Stomach (tissue), 9 donors: Measurements from ENCODE around the gene CHCHD6. TPM values are rescaled to one million over a fixed set of nuclear protein-coding genes. Genes with fewer than 3 reads are reported as not detected.

Experiments
- DNase-seq, 2 donors: peaks; one replicate each; pipeline versions ENCODE4 v3.0.0 to v3.0.0-alpha.2; 2013 to 2019
- H3K27ac ChIP-seq, 5 donors: fragments of 200-600 bp in 4 of 5; sonication (generic) in 4 of 5; one replicate each; pipeline ENCODE4 v1.5.1; 2013 to 2019; ENCODE audit warnings: mild to moderate bottlenecking in 1 of 5, moderate library complexity in 1 of 5
- H3K27me3 ChIP-seq, 3 donors: fragments of 200-600 bp; sonication (generic); one replicate each; pipeline ENCODE4 v1.5.1; 2017 to 2019; ENCODE audit warnings: mixed run types in 1 of 3
- H3K36me3 ChIP-seq, 4 donors: fragments of 200-600 bp; sonication (generic); 1 replicate in 3 of 4; 2 replicates in 1 of 4; pipeline ENCODE4 v1.5.1; 2016 to 2019
- H3K4me1 ChIP-seq, 4 donors: fragments of 200-600 bp; sonication (generic); one replicate each; pipeline ENCODE4 v1.5.1; 2016 to 2019
- H3K4me3 ChIP-seq, 4 donors: fragments of 200-600 bp; sonication (generic) in 3 of 4; one replicate each; pipeline ENCODE4 v1.5.1; 2016 to 2019; ENCODE audit warnings: mild to moderate bottlenecking in 1 of 4
- H3K9me3 ChIP-seq, 4 donors: fragments of 200-600 bp; sonication (generic); one replicate each; pipeline ENCODE4 v1.5.1; 2016 to 2019
- CTCF ChIP-seq, 7 experiments: fragments of 450-650 bp in 4 of 7; fragments of 200-600 bp in 3 of 7; sonication (generic) in 3 of 7; IDR thresholded peaks; one replicate each; pipeline ENCODE4 v1.5.1; 2016 to 2019; ENCODE audit warnings: antibody characterized with exemption in 7 of 7, control low read depth in 2 of 7, mild to moderate bottlenecking in 1 of 7
- EP300 ChIP-seq: sonication (generic); formaldehyde crosslinking; IDR thresholded peaks from one replicate; pipeline ENCODE4 v1.6.1; 2017; ENCODE audit warnings: antibody characterized with exemption
- POLR2A ChIP-seq, 4 donors: fragments of 450-650 bp; IDR thresholded peaks; one replicate each; pipeline ENCODE4 v1.6.1; 2016; ENCODE audit warnings: antibody characterized with exemption in 4 of 4, control low read depth in 2 of 4, mild to moderate bottlenecking in 1 of 4, moderate library complexity in 1 of 4
- POLR2AphosphoS5 ChIP-seq, 3 donors: sonication (generic); formaldehyde crosslinking; IDR thresholded peaks; one replicate each; pipeline ENCODE4 v1.6.1; 2016; ENCODE audit warnings: antibody characterized with exemption in 3 of 3
- WGBS, 5 donors: extraction: QIAGEN DNeasy Blood & Tissue Kit in 3 of 5; methylation state at CpG; one replicate each; pipeline versions ENCODE4 v1.1.5 to v1.1.7; 2013 to 2018; 5-methylcytosine and 5-hydroxymethylcytosine counted together
- intact Hi-C: fragments of 100-400 bp; cut with DNase I; formaldehyde crosslinking; loops from one replicate; pipeline ENCODE4 v1.15.1; 2023; ENCODE audit warnings: low total_unique reads
- polyA plus RNA-seq, 3 donors: library from polyadenylated mRNA; stranded (reverse); fragments of 200-250 nt; gene quantifications; one replicate each; pipeline ENCODE4 v1.2.3, GENCODE V29; 2013
- total RNA-seq, 5 donors: library from RNA; depleted of rRNA; stranded (reverse); fragments of >200 nt; gene quantifications; one replicate each; pipeline versions ENCODE4 v1.1.0 to v1.2.3, GENCODE V29; 2014 to 2016
- donor health status: healthy with polysubstance abuse.
- donor health status: Bipolar disorder and iron deficiency.
- donor health status: healthy.

CHCHD6 gene
- total and polyA plus RNA-seq, 8 donors = 4.0 to 40.8 (median 11.9) TPM; not detected in 1

GRCh38 chr3:126997455-126998038 lies 293.5 kb downstream of the CHCHD6 start:
- peaks cover 0 to 12% (median 6%) of the 10 kb centered on the region in 4 donors for H3K36me3 ChIP-seq
- DNase-seq = no peak
- H3K27me3 ChIP-seq = no peaks in the 10 kb centered on the region
- TF ChIP-seq CTCF (IDR thresholded peaks at IDR 0.05) (no peak), POLR2A (IDR thresholded peaks at IDR 0.05) (no peak), POLR2AphosphoS5 (IDR thresholded peaks at IDR 0.05) (no peak), EP300 (no peak)
- 49 to 72% (median 53%) methylated on average over 12 to 19 of the region's 19 CpGs for WGBS, 5 donors
- intact Hi-C loops = no loop called here
- peaks cover 26 to 79% (median 59%) of the 10 kb centered on the region in 4 donors for H3K4me1 ChIP-seq
- no peaks in the 10 kb centered on the region for H3K9me3 ChIP-seq
- H3K4me3 ChIP-seq = no peak overlapping the region
- no peak overlapping the region for H3K27ac ChIP-seq

- H3K4me1 ChIP-seq = peaks cover 27 to 83% (median 67%) of the 10 kb centered on the region in 4 donors
- no peak overlapping the region for H3K4me3 ChIP-seq
- H3K27ac ChIP-seq = peak overlapping the region in 1 of 5 donors; percentile 58
- intact Hi-C loops = no loop called here
- no peak for TF ChIP-seq EP300
- no peak for TF ChIP-seq CTCF (IDR thresholded peaks at IDR 0.05)
- no peak for TF ChIP-seq POLR2AphosphoS5 (IDR thresholded peaks at IDR 0.05)
- TF ChIP-seq POLR2A (IDR thresholded peaks at IDR 0.05) = no peak
- H3K36me3 ChIP-seq = peaks cover 0 to 8% (median 6%) of the 10 kb centered on the region in 4 donors
- no peaks in the 10 kb centered on the region for H3K27me3 ChIP-seq
- DNase-seq = no peak
- no peaks in the 10 kb centered on the region for H3K9me3 ChIP-seq
- WGBS, 5 donors = 60 to 100% (median 71%) methylated on average over 1 to 4 of the region's 4 CpGs; no CpG with 5 or more reads in 1 of the 5 donors
Measured at GRCh38 chr3:126998320-126998719, 294.3 kb downstream of the CHCHD6 start.

GRCh38 chr3:126998728-126999127 lies 294.7 kb downstream of the CHCHD6 start:
- DNase-seq = no peak
- H3K27ac ChIP-seq = peak overlapping the region in 2 of 5 donors; percentile 32 to 58
- H3K4me1 ChIP-seq = peaks cover 27 to 81% (median 69%) of the 10 kb centered on the region in 4 donors
- TF ChIP-seq POLR2A (IDR thresholded peaks at IDR 0.05) = no peak
- no peaks in the 10 kb centered on the region for H3K9me3 ChIP-seq
- no peak overlapping the region for H3K4me3 ChIP-seq
- intact Hi-C loops = no loop called here
- WGBS, 5 donors = 34 to 52% (median 44%) methylated on average over 3 of the region's 3 CpGs
- H3K27me3 ChIP-seq = no peaks in the 10 kb centered on the region
- H3K36me3 ChIP-seq = peaks cover 0 to 10% (median 6%) of the 10 kb centered on the region in 4 donors

GRCh38 chr3:126999383-126999782 lies 295.3 kb downstream of the CHCHD6 start:
- Histone ChIP-seq H3K4me1 (peaks cover 27 to 74% (median 63%) of the 10 kb centered on the region in 4 donors), H3K9me3 (no peaks in the 10 kb centered on the region), H3K4me3 (no peak overlapping the region), H3K27ac (peak overlapping the region in 2 of 5 donors; percentile 32 to 58), H3K27me3 (no peaks in the 10 kb centered on the region), H3K36me3 (peaks cover 0 to 10% (median 6%) of the 10 kb centered on the region in 4 donors)
- intact Hi-C loops = no loop called here
- no peak for TF ChIP-seq EP300
- TF ChIP-seq POLR2AphosphoS5 (IDR thresholded peaks at IDR 0.05) = no peak
- no peak for TF ChIP-seq CTCF (IDR thresholded peaks at IDR 0.05)
- no peak for TF ChIP-seq POLR2A (IDR thresholded peaks at IDR 0.05)
- 40 to 60% (median 50%) methylated on average over 8 to 15 of the region's 15 CpGs for WGBS, 5 donors
- no peak for DNase-seq

GRCh38 chr3:127000119-127000518 lies 296.1 kb downstream of the CHCHD6 start:
- Histone ChIP-seq H3K9me3 (no peaks in the 10 kb centered on the region), H3K27me3 (no peaks in the 10 kb centered on the region), H3K36me3 (peaks cover 0 to 10% (median 6%) of the 10 kb centered on the region in 4 donors), H3K4me3 (no peak overlapping the region), H3K4me1 (peaks cover 27 to 67% (median 56%) of the 10 kb centered on the region in 4 donors), H3K27ac (no peak overlapping the region)
- no peak for DNase-seq
- TF ChIP-seq POLR2A (IDR thresholded peaks at IDR 0.05) (no peak), CTCF (IDR thresholded peaks at IDR 0.05) (no peak), EP300 (no peak), POLR2AphosphoS5 (IDR thresholded peaks at IDR 0.05) (no peak)
- intact Hi-C loops = no loop called here
- 76 to 84% (median 80%) methylated on average over 7 to 15 of the region's 15 CpGs for WGBS, 5 donors
